ENCODE results near the gene OR52H1. TPM values are rescaled to one million over a fixed set of nuclear protein-coding genes. Genes with fewer than 3 reads are reported as not detected.

The OR52H1 gene
- total and polyA plus RNA-seq, 10 of the 15 experiments (the other 5 are each of a cell fraction or from before 2014, with no cell fraction given), result 0.06 to 0.40 (median 0.23) TPM; not detected in 4

DNA sequence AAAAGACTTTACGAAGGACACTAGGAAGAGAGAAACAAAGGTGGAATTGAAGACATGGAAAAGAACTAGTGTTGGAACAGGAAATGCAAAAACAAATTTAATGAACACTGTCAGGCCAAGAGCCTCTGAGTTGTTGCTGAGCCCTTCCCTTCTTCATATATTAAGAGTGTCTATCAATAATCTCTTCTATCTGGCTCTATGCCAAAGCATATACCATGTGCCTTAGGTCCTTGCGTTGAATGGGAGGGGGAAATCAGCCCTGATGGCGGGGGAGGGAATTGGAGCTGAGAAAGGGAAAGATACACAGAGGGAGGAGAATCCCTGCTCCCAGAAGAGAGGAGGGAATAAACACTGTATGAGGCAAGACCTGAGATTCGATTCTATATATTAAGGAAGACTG is 26.8 kb upstream of the OR52H1 start:
- intact Hi-C loops (cut with micrococcal nuclease; ENCODE audit: unreplicated experiment), result no loop called here
- no peak overlapping the region for H3K9ac ChIP-seq (ENCODE audit: control insufficient read depth, insufficient read depth, low read length)
- no peaks in the 10 kb centered on the region for H3K27me3 ChIP-seq (replicated peaks in 1 of 2; ENCODE audit: control insufficient read depth in 2 of 2, insufficient read depth in 2 of 2, low read length in 1 of 2)
- in situ Hi-C loops (cut with MboI), result no loop called here
- 27% methylated on average over 4 of the region's 4 CpGs for WGBS (ENCODE audit: insufficient coverage, insufficient replicate concordance, low lambda C conversion rate, missing lambda C conversion rate)
- H3K79me2 ChIP-seq (ENCODE audit: control insufficient read depth, insufficient read depth, low read length), result no peaks in the 10 kb centered on the region
- no peak for TF ChIP-seq ATF7 (IDR thresholded peaks at IDR 0.05; ENCODE audit: low read depth)
- TF ChIP-seq RB1 (IDR thresholded peaks at IDR 0.05; ENCODE audit: borderline replicate concordance), result no peak
- no peak for TF ChIP-seq RCOR1 (conservative IDR thresholded peaks at IDR 0.05; ENCODE audit: low read depth, low read length)
- TF ChIP-seq CEBPB (IDR thresholded peaks at IDR 0.05; ENCODE audit: borderline replicate concordance in 1 of 2, low read depth in 2 of 2, low read length in 2 of 2), result no peak
- no peak for TF ChIP-seq TCF12 (IDR thresholded peaks at IDR 0.05; ENCODE audit: low read depth, low read length)
- no peak for TF ChIP-seq CBX5 (IDR thresholded peaks at IDR 0.05; ENCODE audit: low read depth)
- no peak for TF ChIP-seq ZBTB33 (IDR thresholded peaks at IDR 0.05)
- TF ChIP-seq KAT2A (conservative IDR thresholded peaks at IDR 0.05; ENCODE audit: control insufficient read depth, low read depth, low read length), result no peak
- no peak for TF ChIP-seq CHD2 (IDR thresholded peaks at IDR 0.05; ENCODE audit: borderline replicate concordance, low read depth, low read length)
- no peak for TF ChIP-seq TCF7 (IDR thresholded peaks at IDR 0.05; ENCODE audit: borderline replicate concordance)
- no peak overlapping the region for H3K4me3 ChIP-seq
- CTCF ChIA-PET, result interaction anchor here (1.1 kb wide), 1 partner anchor 13 kb away, joined by 3 read pairs; no protein-coding TSS in a partner anchor
- POLR2A ChIA-PET, result no interaction called here
- ATAC-seq (no peak), DNase-seq (ENCODE audit: low read depth, low spot score) (no peak), FAIRE-seq (no peak)
- RAD21 ChIA-PET (ENCODE audit: unreplicated experiment), result no interaction called here
- H4K20me1 ChIP-seq (ENCODE audit: control insufficient read depth, insufficient read depth), result no peaks in the 10 kb centered on the region
- H3K36me3 ChIP-seq (ENCODE audit: control insufficient read depth in 2 of 2, insufficient read depth in 2 of 2, low read length in 1 of 2), result no peaks in the 10 kb centered on the region
- no peak overlapping the region for H3K4me2 ChIP-seq (ENCODE audit: control insufficient read depth, insufficient read depth)
- no TSS peak for BruUV-seq (replicated peaks)
- H2AFZ ChIP-seq (ENCODE audit: control insufficient read depth, low read depth, low read length), result no peak overlapping the region
- H3K27ac ChIP-seq (ENCODE audit: control insufficient read depth, insufficient read depth), result no peak overlapping the region
- H3K9me3 ChIP-seq (replicated peaks; ENCODE audit: control insufficient read depth, insufficient read depth, low read length), result no peaks in the 10 kb centered on the region
- no peaks in the 10 kb centered on the region for H3K4me1 ChIP-seq (ENCODE audit: control insufficient read depth, insufficient read depth, low read length)
- SMC1A ChIA-PET (ENCODE audit: uncharacterized antibody, unreplicated experiment), result no interaction called here
